Measurements from ENCODE around the gene KRT32. TPM values are rescaled to one million over a fixed set of nuclear protein-coding genes. Genes with fewer than 3 reads are reported as not detected.

Gene KRT32
- total RNA-seq, 2 experiments from 2014 or later: not detected

DNA sequence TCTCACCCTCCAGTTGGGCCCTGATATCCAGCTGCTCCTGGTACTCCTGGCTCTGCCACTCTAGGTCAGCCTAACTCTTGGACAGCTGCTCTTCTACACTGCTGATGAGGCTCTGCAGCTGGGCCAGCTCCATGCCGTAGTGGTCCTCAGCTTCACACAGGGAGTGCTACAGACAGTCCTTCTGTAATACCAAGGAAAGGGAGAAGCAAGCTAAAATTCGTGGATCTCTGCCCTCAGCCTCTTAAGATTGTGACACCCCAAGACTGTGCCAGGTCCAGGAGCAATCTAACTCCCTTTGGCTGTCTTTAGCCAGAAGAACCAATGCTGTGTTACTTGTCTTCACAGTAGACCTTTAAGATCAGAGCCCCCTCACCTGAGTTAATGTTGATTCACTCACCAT is 18.7 kb downstream of the KRT32 start:
- Histone ChIP-seq H3K9me2 (ENCODE audit: insufficient read depth, low read length) (no peaks in the 10 kb centered on the region), H3K9me3 (ENCODE audit: low read length) (no peaks in the 10 kb centered on the region), H2AFZ (ENCODE audit: low read length) (no peak overlapping the region), H4K20me1 (ENCODE audit: insufficient read depth, low read length) (no peaks in the 10 kb centered on the region), H3K27ac (ENCODE audit: low read depth, low read length, poor library complexity, severe bottlenecking) (no peak overlapping the region), H3K79me2 (ENCODE audit: insufficient read depth, low read depth, low read length) (no peaks in the 10 kb centered on the region), H3K4me2 (ENCODE audit: low read length) (no peak overlapping the region), H3K36me3 (ENCODE audit: insufficient read depth, low read length) (no peaks in the 10 kb centered on the region), H3K4me3 (ENCODE audit: low read depth, low read length, poor library complexity, severe bottlenecking) (no peak overlapping the region), H3K4me1 (ENCODE audit: insufficient read depth, low read length, poor library complexity, severe bottlenecking) (no peaks in the 10 kb centered on the region)
- no peak for DNase-seq (ENCODE audit: low spot score)
- POLR2A ChIA-PET: interaction anchor here (0.8 kb wide), 1 partner anchor 14 kb away, joined by 3 read pairs; no protein-coding TSS in a partner anchor
- BruUV-seq (replicated peaks): no TSS peak
- TF ChIP-seq, protein P1, sequence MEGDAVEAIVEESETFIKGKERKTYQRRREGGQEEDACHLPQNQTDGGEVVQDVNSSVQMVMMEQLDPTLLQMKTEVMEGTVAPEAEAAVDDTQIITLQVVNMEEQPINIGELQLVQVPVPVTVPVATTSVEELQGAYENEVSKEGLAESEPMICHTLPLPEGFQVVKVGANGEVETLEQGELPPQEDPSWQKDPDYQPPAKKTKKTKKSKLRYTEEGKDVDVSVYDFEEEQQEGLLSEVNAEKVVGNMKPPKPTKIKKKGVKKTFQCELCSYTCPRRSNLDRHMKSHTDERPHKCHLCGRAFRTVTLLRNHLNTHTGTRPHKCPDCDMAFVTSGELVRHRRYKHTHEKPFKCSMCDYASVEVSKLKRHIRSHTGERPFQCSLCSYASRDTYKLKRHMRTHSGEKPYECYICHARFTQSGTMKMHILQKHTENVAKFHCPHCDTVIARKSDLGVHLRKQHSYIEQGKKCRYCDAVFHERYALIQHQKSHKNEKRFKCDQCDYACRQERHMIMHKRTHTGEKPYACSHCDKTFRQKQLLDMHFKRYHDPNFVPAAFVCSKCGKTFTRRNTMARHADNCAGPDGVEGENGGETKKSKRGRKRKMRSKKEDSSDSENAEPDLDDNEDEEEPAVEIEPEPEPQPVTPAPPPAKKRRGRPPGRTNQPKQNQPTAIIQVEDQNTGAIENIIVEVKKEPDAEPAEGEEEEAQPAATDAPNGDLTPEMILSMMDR (conservative IDR thresholded peaks at IDR 0.05; ENCODE audit: low read length): no peak
- no peak for TF ChIP-seq EZH2phosphoT487 (IDR thresholded peaks at IDR 0.05; ENCODE audit: borderline replicate concordance, low read depth, low read length)
- intact Hi-C loops (cut with micrococcal nuclease; ENCODE audit: unreplicated experiment): no loop called here
- CTCF ChIA-PET (ENCODE audit: unreplicated experiment): no interaction called here

DNA sequence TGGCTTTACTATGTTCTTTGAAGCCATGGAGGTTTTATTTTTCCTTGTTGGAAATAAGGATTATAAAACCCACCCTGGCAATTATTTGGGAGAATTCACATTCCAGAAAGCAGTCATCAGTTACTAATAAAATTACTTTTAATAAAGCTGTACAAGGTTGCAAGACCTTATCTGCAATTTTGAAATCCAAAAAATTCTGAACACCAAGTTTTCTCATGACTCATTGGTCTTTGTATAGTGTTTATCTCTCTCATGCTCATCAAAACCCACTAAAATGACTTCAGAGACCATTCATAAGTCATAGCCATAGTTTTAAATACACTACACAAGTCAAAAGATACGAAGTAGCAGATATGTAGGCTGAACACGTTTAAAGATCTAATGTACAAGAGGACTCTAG is 20.4 kb downstream of the KRT32 start:
- no peak for TF ChIP-seq EZH2phosphoT487 (IDR thresholded peaks at IDR 0.05; ENCODE audit: borderline replicate concordance, low read depth, low read length)
- TF ChIP-seq, protein P1 (conservative IDR thresholded peaks at IDR 0.05; ENCODE audit: low read length): no peak

DNA sequence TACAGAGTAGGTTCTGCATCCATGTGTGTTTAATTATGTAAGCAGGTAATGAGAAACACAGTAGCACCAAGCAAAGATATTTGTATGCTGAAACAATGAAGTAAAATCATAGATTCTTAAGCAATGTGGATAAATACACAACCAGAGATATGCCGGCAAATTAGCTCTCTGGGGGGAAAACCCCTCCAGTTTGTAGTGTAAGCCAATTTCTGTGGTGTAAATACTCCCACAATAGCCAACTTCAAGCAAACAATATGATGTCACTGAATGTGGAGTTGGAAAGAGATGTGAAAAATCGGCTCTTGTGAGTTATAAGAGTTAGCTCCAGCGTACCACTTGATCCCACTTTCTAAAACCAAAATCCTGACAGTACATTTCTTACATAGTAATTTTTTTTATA is 22.5 kb downstream of the KRT32 start:
- H3K9me3 ChIP-seq (ENCODE audit: low read length): no peaks in the 10 kb centered on the region
- H3K79me2 ChIP-seq (ENCODE audit: insufficient read depth, low read depth, low read length): no peaks in the 10 kb centered on the region
- H3K27ac ChIP-seq (ENCODE audit: low read depth, low read length, poor library complexity, severe bottlenecking): no peak overlapping the region
- H3K9me2 ChIP-seq (ENCODE audit: insufficient read depth, low read length): no peaks in the 10 kb centered on the region
- no peaks in the 10 kb centered on the region for H3K36me3 ChIP-seq (ENCODE audit: insufficient read depth, low read length)
- no peak overlapping the region for H3K4me3 ChIP-seq (ENCODE audit: low read depth, low read length, poor library complexity, severe bottlenecking)
- BruUV-seq (replicated peaks): no TSS peak
- H3K4me1 ChIP-seq (ENCODE audit: insufficient read depth, low read length, poor library complexity, severe bottlenecking): no peaks in the 10 kb centered on the region
- ChIA-PET POLR2A (no interaction called here), CTCF (ENCODE audit: unreplicated experiment) (no interaction called here)
- intact Hi-C loops (cut with micrococcal nuclease; ENCODE audit: unreplicated experiment): no loop called here
- TF ChIP-seq EZH2phosphoT487 (IDR thresholded peaks at IDR 0.05; ENCODE audit: borderline replicate concordance, low read depth, low read length): no peak
- TF ChIP-seq, protein P1 (conservative IDR thresholded peaks at IDR 0.05; ENCODE audit: low read length): no peak
- DNase-seq (ENCODE audit: low spot score): no peak
- no peak overlapping the region for H2AFZ ChIP-seq (ENCODE audit: low read length)
- H3K4me2 ChIP-seq (ENCODE audit: low read length): no peak overlapping the region
- no peaks in the 10 kb centered on the region for H4K20me1 ChIP-seq (ENCODE audit: insufficient read depth, low read length)

More for the DNA sequence above, 20.4 kb downstream of the KRT32 start:
- Histone ChIP-seq H2AFZ (ENCODE audit: low read length) (no peak overlapping the region), H3K4me1 (ENCODE audit: insufficient read depth, low read length, poor library complexity, severe bottlenecking) (no peaks in the 10 kb centered on the region), H3K79me2 (ENCODE audit: insufficient read depth, low read depth, low read length) (no peaks in the 10 kb centered on the region), H3K4me2 (ENCODE audit: low read length) (no peak overlapping the region), H3K36me3 (ENCODE audit: insufficient read depth, low read length) (no peaks in the 10 kb centered on the region), H3K27ac (ENCODE audit: low read depth, low read length, poor library complexity, severe bottlenecking) (no peak overlapping the region), H3K9me3 (ENCODE audit: low read length) (no peaks in the 10 kb centered on the region), H3K9me2 (ENCODE audit: insufficient read depth, low read length) (no peaks in the 10 kb centered on the region), H4K20me1 (ENCODE audit: insufficient read depth, low read length) (no peaks in the 10 kb centered on the region), H3K4me3 (ENCODE audit: low read depth, low read length, poor library complexity, severe bottlenecking) (no peak overlapping the region)
- ChIA-PET POLR2A (no interaction called here), CTCF (ENCODE audit: unreplicated experiment) (no interaction called here)
- intact Hi-C loops (cut with micrococcal nuclease; ENCODE audit: unreplicated experiment): no loop called here
- DNase-seq (ENCODE audit: low spot score): no peak
- BruUV-seq (replicated peaks): no TSS peak
